ENCODE measurements around the gene NRN1.

GRCh38 chr6:6001443-6001842 lies 5.3 kb downstream of the NRN1 start:
- TF ChIP-seq, protein P1, sequence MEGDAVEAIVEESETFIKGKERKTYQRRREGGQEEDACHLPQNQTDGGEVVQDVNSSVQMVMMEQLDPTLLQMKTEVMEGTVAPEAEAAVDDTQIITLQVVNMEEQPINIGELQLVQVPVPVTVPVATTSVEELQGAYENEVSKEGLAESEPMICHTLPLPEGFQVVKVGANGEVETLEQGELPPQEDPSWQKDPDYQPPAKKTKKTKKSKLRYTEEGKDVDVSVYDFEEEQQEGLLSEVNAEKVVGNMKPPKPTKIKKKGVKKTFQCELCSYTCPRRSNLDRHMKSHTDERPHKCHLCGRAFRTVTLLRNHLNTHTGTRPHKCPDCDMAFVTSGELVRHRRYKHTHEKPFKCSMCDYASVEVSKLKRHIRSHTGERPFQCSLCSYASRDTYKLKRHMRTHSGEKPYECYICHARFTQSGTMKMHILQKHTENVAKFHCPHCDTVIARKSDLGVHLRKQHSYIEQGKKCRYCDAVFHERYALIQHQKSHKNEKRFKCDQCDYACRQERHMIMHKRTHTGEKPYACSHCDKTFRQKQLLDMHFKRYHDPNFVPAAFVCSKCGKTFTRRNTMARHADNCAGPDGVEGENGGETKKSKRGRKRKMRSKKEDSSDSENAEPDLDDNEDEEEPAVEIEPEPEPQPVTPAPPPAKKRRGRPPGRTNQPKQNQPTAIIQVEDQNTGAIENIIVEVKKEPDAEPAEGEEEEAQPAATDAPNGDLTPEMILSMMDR (IDR thresholded peaks at IDR 0.05; ENCODE audit: low read depth, low read length) = no peak
- TF ChIP-seq EZH2phosphoT487 (IDR thresholded peaks at IDR 0.05; ENCODE audit: low read depth) = no peak
